Liver (tissue), 9 donors: ENCODE data around the gene SECISBP2L. TPM values are rescaled to one million over a fixed set of nuclear protein-coding genes. Genes with fewer than 3 reads are reported as not detected.

Experiments
- DNase-seq: peaks from one replicate; pipeline ENCODE4 v3.0.0-alpha.2; 2017; ENCODE audit warnings: low spot score
- H3K27ac ChIP-seq, 2 donors: one replicate each; pipeline ENCODE4 v1.7.0; 2013; ENCODE audit warnings: inconsistent platforms in 2 of 2, low read length in 2 of 2, control low read depth in 1 of 2, low read depth in 1 of 2, mild to moderate bottlenecking in 1 of 2
- H3K27me3 ChIP-seq, 4 donors: one replicate each; pipeline versions ENCODE4 v1.6.1 to v1.7.0; 2013; ENCODE audit warnings: low read length in 3 of 4, inconsistent platforms in 1 of 4, mild to moderate bottlenecking in 1 of 4, moderate library complexity in 1 of 4; ENCODE audit not compliant: control insufficient read depth in 4 of 4, insufficient read depth in 4 of 4
- H3K36me3 ChIP-seq, 4 donors: one replicate each; pipeline versions ENCODE4 v1.6.1 to v1.7.0; 2013; ENCODE audit warnings: low read length in 3 of 4, mild to moderate bottlenecking in 3 of 4, low read depth in 1 of 4, moderate library complexity in 1 of 4; ENCODE audit not compliant: control insufficient read depth in 4 of 4, insufficient read depth in 3 of 4
- H3K4me1 ChIP-seq, 4 donors: one replicate each; pipeline versions ENCODE4 v1.6.1 to v1.7.0; 2013; ENCODE audit warnings: low read length in 3 of 4, mild to moderate bottlenecking in 3 of 4, moderate library complexity in 1 of 4; ENCODE audit not compliant: control insufficient read depth in 4 of 4, insufficient read depth in 4 of 4
- H3K4me3 ChIP-seq, 3 donors: one replicate each; pipeline versions ENCODE4 v1.6.1 to v1.7.0; 2013; ENCODE audit warnings: low read length in 3 of 3, control low read depth in 1 of 3, low read depth in 1 of 3, mild to moderate bottlenecking in 1 of 3
- H3K9ac ChIP-seq, 2 donors: one replicate each; pipeline ENCODE4 v1.7.0; 2013; ENCODE audit warnings: low read length in 2 of 2, mild to moderate bottlenecking in 2 of 2, moderate library complexity in 2 of 2, control low read depth in 1 of 2, low read depth in 1 of 2
- H3K9me3 ChIP-seq, 4 donors: one replicate each; pipeline versions ENCODE4 v1.6.1 to v1.7.0; 2013; ENCODE audit warnings: low read length in 3 of 4; ENCODE audit not compliant: control insufficient read depth in 4 of 4
- EGR1 ChIP-seq, 2 donors: IDR thresholded peaks; 2 replicates each; pipeline ENCODE4 v1.6.1; 2016 to 2018; ENCODE audit warnings: antibody characterized with exemption in 2 of 2, low read depth in 2 of 2
- FOXA1 ChIP-seq: IDR thresholded peaks from 2 replicates; pipeline ENCODE4 v1.6.1; 2016; ENCODE audit warnings: antibody characterized with exemption
- FOXA2 ChIP-seq: IDR thresholded peaks from 2 replicates; pipeline ENCODE4 v1.6.1; 2016; ENCODE audit warnings: antibody characterized with exemption
- HNF4A ChIP-seq, 2 donors: conservative IDR thresholded peaks; 2 replicates each; pipeline ENCODE4 v1.6.1; 2016; ENCODE audit warnings: antibody characterized with exemption in 2 of 2, mild to moderate bottlenecking in 2 of 2
- HNF4G ChIP-seq: IDR thresholded peaks from 2 replicates; pipeline ENCODE4 v1.6.1; 2016; ENCODE audit warnings: antibody characterized with exemption
- JUND ChIP-seq, 2 donors: IDR thresholded peaks; 2 replicates each; pipeline ENCODE4 v1.6.1; 2016; ENCODE audit warnings: antibody characterized with exemption in 2 of 2
- NR2F2 ChIP-seq: IDR thresholded peaks from 2 replicates; pipeline ENCODE4 v1.6.1; 2016; ENCODE audit warnings: antibody characterized with exemption
- RAD21 ChIP-seq, 2 donors: IDR thresholded peaks; 2 replicates each; pipeline ENCODE4 v1.6.1; 2016; ENCODE audit warnings: antibody characterized with exemption in 2 of 2, mild to moderate bottlenecking in 2 of 2
- RXRA ChIP-seq, 2 donors: IDR thresholded peaks; 2 replicates each; pipeline ENCODE4 v1.6.1; 2017 to 2018; ENCODE audit warnings: antibody characterized with exemption in 2 of 2, mild to moderate bottlenecking in 1 of 2
- SP1 ChIP-seq: IDR thresholded peaks from 2 replicates; pipeline ENCODE4 v1.6.1; 2018; ENCODE audit warnings: antibody characterized with exemption, mild to moderate bottlenecking
- TAF1 ChIP-seq: conservative IDR thresholded peaks from 2 replicates; pipeline ENCODE4 v1.6.1; 2016; ENCODE audit warnings: antibody characterized with exemption, mild to moderate bottlenecking
- YY1 ChIP-seq: IDR thresholded peaks from 2 replicates; pipeline ENCODE4 v1.6.1; 2016; ENCODE audit warnings: antibody characterized with exemption, mild to moderate bottlenecking
- WGBS: extraction: QIAGEN DNeasy Blood & Tissue Kit; methylation state at CpG from one replicate; pipeline ENCODE4 v1.1.7; 2013; 5-methylcytosine and 5-hydroxymethylcytosine counted together
- polyA plus RNA-seq, 2 donors: library from polyadenylated mRNA; stranded (reverse) in 1 of 2; unstranded in 1 of 2; fragments of 200-250 nt in 1 of 2; fragments of >200 nt in 1 of 2; fragmentation: Nextera tagmentation in 1 of 2; extraction: Ambion mirVana in 1 of 2; gene quantifications; one replicate each; pipeline versions ENCODE4 v1.2.1 to v1.2.3, GENCODE V29; 2013 to 2015
- total RNA-seq, 2 donors: library from RNA; depleted of rRNA; stranded (reverse); fragments of >200 nt; gene quantifications; one replicate each; pipeline ENCODE4 v1.2.3, GENCODE V29; 2014
- TF ChIP-seq, protein P1 (sequence below): fragments of 150-350 bp; IDR thresholded peaks from 2 replicates; pipeline ENCODE4 v1.5.1; 2017; ENCODE audit warnings: improper control_type of control experiment, low read depth, low read length; ENCODE audit not compliant: missing input control
- TF ChIP-seq, protein P2 (sequence below): IDR thresholded peaks from 2 replicates; pipeline ENCODE4 v1.6.1; 2016; ENCODE audit warnings: antibody characterized with exemption, mild to moderate bottlenecking
- TF ChIP-seq, protein P3 (sequence below): IDR thresholded peaks from 2 replicates; pipeline ENCODE4 v1.6.1; 2016; ENCODE audit warnings: antibody characterized with exemption
- TF ChIP-seq, protein P4 (sequence below): IDR thresholded peaks from 2 replicates; pipeline ENCODE4 v1.6.1; 2016; ENCODE audit warnings: antibody characterized with exemption
- donor health status: healthy.
- donor health status: healthy.
- donor health status: healthy.
- donor health status: healthy.
- donor health status: healthy.

The SECISBP2L gene
- total and polyA plus RNA-seq, 4 donors, result 5.7 to 15.7 (median 14.3) TPM

DNA sequence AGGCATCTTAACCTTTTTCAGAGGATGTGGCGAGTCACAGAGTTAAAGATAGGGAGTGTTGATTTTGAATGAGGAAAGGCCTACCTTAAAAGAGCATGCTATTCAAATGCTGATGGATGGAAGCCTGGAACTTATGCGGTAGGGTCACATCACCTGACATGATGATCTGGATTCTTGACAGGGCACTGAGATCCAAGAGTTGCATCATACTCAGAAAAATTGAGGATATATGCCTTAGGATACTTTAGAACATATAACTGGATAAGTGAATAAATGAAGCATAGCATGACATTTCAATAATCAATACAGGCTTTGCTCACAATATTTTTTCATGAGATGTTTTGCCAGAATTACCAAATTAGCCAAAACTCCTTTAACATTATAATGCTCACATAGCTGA lies 20.1 kb upstream of the SECISBP2L start:
- TF ChIP-seq FOXA1 (no peak), NR2F2 (no peak), TAF1 (no peak), EGR1 (IDR thresholded peaks at IDR 0.05; ENCODE audit: low read depth in 2 of 2) (no peak), RAD21 (IDR thresholded peaks at IDR 0.05) (no peak), HNF4A (conservative IDR thresholded peaks at IDR 0.05) (no peak), SP1 (no peak), RXRA (IDR thresholded peaks at IDR 0.05) (no peak), JUND (IDR thresholded peaks at IDR 0.05) (no peak), HNF4G (no peak)
- TF ChIP-seq, protein P1, sequence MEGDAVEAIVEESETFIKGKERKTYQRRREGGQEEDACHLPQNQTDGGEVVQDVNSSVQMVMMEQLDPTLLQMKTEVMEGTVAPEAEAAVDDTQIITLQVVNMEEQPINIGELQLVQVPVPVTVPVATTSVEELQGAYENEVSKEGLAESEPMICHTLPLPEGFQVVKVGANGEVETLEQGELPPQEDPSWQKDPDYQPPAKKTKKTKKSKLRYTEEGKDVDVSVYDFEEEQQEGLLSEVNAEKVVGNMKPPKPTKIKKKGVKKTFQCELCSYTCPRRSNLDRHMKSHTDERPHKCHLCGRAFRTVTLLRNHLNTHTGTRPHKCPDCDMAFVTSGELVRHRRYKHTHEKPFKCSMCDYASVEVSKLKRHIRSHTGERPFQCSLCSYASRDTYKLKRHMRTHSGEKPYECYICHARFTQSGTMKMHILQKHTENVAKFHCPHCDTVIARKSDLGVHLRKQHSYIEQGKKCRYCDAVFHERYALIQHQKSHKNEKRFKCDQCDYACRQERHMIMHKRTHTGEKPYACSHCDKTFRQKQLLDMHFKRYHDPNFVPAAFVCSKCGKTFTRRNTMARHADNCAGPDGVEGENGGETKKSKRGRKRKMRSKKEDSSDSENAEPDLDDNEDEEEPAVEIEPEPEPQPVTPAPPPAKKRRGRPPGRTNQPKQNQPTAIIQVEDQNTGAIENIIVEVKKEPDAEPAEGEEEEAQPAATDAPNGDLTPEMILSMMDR, result no peak
- TF ChIP-seq, protein P2, sequence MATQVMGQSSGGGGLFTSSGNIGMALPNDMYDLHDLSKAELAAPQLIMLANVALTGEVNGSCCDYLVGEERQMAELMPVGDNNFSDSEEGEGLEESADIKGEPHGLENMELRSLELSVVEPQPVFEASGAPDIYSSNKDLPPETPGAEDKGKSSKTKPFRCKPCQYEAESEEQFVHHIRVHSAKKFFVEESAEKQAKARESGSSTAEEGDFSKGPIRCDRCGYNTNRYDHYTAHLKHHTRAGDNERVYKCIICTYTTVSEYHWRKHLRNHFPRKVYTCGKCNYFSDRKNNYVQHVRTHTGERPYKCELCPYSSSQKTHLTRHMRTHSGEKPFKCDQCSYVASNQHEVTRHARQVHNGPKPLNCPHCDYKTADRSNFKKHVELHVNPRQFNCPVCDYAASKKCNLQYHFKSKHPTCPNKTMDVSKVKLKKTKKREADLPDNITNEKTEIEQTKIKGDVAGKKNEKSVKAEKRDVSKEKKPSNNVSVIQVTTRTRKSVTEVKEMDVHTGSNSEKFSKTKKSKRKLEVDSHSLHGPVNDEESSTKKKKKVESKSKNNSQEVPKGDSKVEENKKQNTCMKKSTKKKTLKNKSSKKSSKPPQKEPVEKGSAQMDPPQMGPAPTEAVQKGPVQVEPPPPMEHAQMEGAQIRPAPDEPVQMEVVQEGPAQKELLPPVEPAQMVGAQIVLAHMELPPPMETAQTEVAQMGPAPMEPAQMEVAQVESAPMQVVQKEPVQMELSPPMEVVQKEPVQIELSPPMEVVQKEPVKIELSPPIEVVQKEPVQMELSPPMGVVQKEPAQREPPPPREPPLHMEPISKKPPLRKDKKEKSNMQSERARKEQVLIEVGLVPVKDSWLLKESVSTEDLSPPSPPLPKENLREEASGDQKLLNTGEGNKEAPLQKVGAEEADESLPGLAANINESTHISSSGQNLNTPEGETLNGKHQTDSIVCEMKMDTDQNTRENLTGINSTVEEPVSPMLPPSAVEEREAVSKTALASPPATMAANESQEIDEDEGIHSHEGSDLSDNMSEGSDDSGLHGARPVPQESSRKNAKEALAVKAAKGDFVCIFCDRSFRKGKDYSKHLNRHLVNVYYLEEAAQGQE, result no peak
- TF ChIP-seq, protein P3, sequence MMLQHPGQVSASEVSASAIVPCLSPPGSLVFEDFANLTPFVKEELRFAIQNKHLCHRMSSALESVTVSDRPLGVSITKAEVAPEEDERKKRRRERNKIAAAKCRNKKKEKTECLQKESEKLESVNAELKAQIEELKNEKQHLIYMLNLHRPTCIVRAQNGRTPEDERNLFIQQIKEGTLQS, result no peak
- H3K4me1 ChIP-seq, result no peaks in the 10 kb centered on the region
- WGBS, result 71% methylated on average over 2 of the region's 2 CpGs
- H3K9ac ChIP-seq, result no peak overlapping the region
- no peak overlapping the region for H3K4me3 ChIP-seq
- peaks cover 0 to 7% (median 0%) of the 10 kb centered on the region in 4 donors for H3K27me3 ChIP-seq
- no peaks in the 10 kb centered on the region for H3K36me3 ChIP-seq
- no peak for DNase-seq
- H3K9me3 ChIP-seq, result no peaks in the 10 kb centered on the region
- no peak overlapping the region for H3K27ac ChIP-seq

DNA sequence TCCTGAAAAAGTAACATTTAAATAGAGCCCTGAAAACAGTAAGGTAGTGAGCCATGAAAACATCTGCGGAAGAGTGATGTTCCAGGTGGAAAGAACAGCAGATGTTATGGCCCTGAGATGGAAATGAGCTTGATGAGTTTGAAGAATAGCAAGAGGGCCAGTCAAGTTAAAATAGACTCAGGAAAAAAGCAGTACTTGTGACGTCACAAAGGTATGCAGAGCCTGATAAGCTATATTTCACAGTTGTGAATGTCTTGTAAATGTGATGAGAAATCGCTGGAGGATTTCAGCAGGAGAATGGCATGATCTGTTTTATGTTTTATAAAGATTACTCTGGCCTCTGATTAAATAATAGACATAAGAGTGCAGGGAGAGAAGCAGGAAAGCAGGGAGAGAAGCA lies 18.6 kb upstream of the SECISBP2L start:
- no peak overlapping the region for H3K9ac ChIP-seq
- no peaks in the 10 kb centered on the region for H3K9me3 ChIP-seq
- TF ChIP-seq HNF4G (no peak), FOXA1 (no peak), YY1 (no peak)
- H3K4me3 ChIP-seq, result no peak overlapping the region
- no peaks in the 10 kb centered on the region for H3K4me1 ChIP-seq
- DNase-seq, result no peak
- peaks cover 0 to 7% (median 0%) of the 10 kb centered on the region in 4 donors for H3K27me3 ChIP-seq
- H3K36me3 ChIP-seq, result no peaks in the 10 kb centered on the region
- 87% methylated on average over 3 of the region's 3 CpGs for WGBS
- no peak overlapping the region for H3K27ac ChIP-seq

DNA sequence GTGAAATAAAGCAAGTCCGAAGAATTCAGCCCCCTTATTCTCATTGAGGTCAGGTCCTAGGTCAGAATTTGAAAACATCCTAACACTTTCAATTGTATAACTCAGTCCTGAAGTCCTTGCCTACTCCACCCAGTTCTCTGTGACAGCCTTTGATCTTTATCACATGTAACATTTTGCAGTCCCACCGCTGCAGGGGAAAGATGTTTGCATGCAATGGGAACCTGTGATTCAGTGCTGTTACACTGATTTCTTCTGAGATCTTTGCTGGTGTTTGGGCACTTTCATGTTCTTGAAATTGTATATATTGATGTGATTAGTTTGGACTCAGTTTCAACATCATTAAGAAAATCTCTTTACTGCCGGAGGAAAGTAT lies 18.0 kb upstream of the SECISBP2L start:
- H3K9me3 ChIP-seq, result no peaks in the 10 kb centered on the region
- no peaks in the 10 kb centered on the region for H3K36me3 ChIP-seq
- H3K27ac ChIP-seq, result no peak overlapping the region
- DNase-seq, result no peak
- 72% methylated on average over 3 of the region's 3 CpGs for WGBS
- no peak overlapping the region for H3K4me3 ChIP-seq
- no peaks in the 10 kb centered on the region for H3K4me1 ChIP-seq
- no peak overlapping the region for H3K9ac ChIP-seq
- peaks cover 0 to 7% (median 0%) of the 10 kb centered on the region in 4 donors for H3K27me3 ChIP-seq
- no peak for TF ChIP-seq FOXA2
- no peak for TF ChIP-seq EGR1 (IDR thresholded peaks at IDR 0.05; ENCODE audit: low read depth in 2 of 2)
- TF ChIP-seq RXRA (IDR thresholded peaks at IDR 0.05), result no peak
- no peak for TF ChIP-seq YY1
- TF ChIP-seq, protein P1, result no peak
- TF ChIP-seq, protein P2, result no peak
- no peak for TF ChIP-seq RAD21 (IDR thresholded peaks at IDR 0.05)
- no peak for TF ChIP-seq HNF4A (conservative IDR thresholded peaks at IDR 0.05)
- no peak for TF ChIP-seq SP1
- no peak for TF ChIP-seq JUND (IDR thresholded peaks at IDR 0.05)
- TF ChIP-seq, protein P4, sequence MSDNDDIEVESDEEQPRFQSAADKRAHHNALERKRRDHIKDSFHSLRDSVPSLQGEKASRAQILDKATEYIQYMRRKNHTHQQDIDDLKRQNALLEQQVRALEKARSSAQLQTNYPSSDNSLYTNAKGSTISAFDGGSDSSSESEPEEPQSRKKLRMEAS, result no peak
